ENCODE data around the gene EDN2. TPM values are rescaled to one million over a fixed set of nuclear protein-coding genes. Genes with fewer than 3 reads are reported as not detected.

EDN2 gene
- total RNA-seq, 1 experiment from 2014 or later, result 0.28 TPM

DNA sequence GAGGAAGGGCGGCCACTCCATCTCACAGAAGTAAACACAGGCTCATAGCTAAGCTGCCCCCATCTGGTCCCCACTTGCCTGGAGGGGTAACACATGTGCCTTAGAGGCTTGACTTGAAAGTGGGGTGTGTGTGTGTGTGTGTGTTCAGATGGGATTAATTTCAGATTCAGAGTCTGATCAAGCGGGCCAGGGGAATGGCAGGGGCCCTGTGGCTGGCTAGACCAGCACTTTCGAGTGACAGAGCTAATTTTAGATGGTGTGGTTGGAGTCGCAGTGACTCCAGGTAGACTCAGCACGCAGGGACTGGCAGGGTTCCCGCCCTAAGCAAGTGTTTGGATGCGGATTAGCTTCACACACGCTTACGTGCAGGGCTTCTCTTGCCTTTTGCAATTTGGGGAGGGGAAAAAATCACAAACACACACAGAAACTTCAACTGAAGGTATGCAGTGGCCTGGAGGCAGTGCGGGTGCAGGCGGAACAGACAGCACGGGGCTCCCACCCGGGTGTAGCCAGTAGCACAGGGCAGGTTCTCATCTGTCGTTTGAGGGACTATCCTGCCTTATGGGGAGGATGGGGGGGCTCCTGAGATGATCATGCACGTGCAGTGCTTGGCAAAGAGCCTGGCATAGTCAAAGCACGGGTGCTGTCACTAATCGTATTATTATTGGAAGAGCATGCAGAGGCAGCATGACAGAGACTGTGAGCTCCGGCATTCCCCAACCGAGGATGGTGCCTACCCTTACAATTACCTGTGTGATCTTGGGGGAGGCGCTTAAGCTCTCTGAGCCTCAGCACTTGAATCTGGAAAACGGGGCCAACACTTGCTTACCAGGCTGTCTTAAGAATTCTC is 1.3 kb downstream of the EDN2 start:
- Mint-ChIP-seq H3K4me1 (ENCODE audit: low read depth, unreplicated experiment) (peaks cover 44% of the 10 kb centered on the region), H3K9me3 (ENCODE audit: low read depth, unreplicated experiment) (no peaks in the 10 kb centered on the region), H3K4me3 (ENCODE audit: low read depth, unreplicated experiment) (no peak overlapping the region), H3K27me3 (ENCODE audit: unreplicated experiment) (no peaks in the 10 kb centered on the region), H3K36me3 (ENCODE audit: insufficient read depth, unreplicated experiment) (no peaks in the 10 kb centered on the region), H3K27ac (ENCODE audit: unreplicated experiment) (no peak overlapping the region)
- intact Hi-C loops (cut with micrococcal nuclease; ENCODE audit: unreplicated experiment), result no loop called here
- DNase-seq, result no peak
- TF ChIP-seq, protein P1, sequence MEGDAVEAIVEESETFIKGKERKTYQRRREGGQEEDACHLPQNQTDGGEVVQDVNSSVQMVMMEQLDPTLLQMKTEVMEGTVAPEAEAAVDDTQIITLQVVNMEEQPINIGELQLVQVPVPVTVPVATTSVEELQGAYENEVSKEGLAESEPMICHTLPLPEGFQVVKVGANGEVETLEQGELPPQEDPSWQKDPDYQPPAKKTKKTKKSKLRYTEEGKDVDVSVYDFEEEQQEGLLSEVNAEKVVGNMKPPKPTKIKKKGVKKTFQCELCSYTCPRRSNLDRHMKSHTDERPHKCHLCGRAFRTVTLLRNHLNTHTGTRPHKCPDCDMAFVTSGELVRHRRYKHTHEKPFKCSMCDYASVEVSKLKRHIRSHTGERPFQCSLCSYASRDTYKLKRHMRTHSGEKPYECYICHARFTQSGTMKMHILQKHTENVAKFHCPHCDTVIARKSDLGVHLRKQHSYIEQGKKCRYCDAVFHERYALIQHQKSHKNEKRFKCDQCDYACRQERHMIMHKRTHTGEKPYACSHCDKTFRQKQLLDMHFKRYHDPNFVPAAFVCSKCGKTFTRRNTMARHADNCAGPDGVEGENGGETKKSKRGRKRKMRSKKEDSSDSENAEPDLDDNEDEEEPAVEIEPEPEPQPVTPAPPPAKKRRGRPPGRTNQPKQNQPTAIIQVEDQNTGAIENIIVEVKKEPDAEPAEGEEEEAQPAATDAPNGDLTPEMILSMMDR (IDR thresholded peaks at IDR 0.05; ENCODE audit: unreplicated experiment), result no peak
- no TSS peak for BruUV-seq (replicated peaks)
- CTCF ChIA-PET, result interaction anchor here (0.5 to 4.0 kb wide), 6 partner anchors 10 to 122 kb away, joined by 3 to 30 read pairs (median 5); partner anchors contain the start of gene FOXO6

DNA sequence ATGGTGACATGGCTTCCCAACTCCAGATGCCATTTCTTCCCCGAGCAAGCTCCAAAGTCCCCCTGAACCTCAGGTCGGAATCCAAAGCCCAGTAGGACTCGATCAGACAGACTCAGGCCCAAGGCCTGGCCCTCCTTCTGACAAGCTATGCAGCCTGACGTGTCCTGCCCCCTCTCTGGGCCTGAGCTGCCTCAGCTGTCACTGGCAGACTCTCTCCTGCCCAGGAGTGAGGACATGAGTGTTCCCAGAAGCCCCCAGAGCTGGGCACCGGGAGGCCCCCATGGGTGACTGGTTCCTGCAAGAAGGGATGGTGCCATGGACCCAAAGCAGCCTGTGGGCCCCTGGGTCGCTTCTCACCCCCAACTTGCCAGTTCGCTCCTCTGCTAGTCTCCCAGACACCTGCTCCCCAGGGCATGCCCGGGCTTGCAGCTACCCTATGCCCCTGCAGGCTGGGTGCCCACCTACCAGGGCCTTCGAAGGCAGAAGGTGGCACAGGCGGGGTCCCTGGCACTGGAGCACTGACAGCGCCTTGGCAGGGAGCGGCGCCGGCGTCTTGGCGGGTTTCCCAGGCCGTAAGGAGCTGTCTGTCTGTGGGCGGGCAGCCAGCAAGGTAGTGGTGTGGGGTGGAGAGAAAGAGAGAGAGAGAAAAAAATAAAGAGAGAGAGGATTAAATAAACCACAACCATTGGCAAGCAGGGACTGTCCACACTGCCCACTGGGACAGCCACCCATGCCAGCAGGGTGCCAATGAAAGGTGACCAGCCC is 2.3 kb downstream of the EDN2 start:
- Mint-ChIP-seq H3K4me3 (ENCODE audit: low read depth, unreplicated experiment) (no peak overlapping the region), H3K36me3 (ENCODE audit: insufficient read depth, unreplicated experiment) (no peaks in the 10 kb centered on the region), H3K9me3 (ENCODE audit: low read depth, unreplicated experiment) (no peaks in the 10 kb centered on the region), H3K4me1 (ENCODE audit: low read depth, unreplicated experiment) (peaks cover 49% of the 10 kb centered on the region), H3K27me3 (ENCODE audit: unreplicated experiment) (no peaks in the 10 kb centered on the region), H3K27ac (ENCODE audit: unreplicated experiment) (no peak overlapping the region)
- BruUV-seq (replicated peaks), result no TSS peak
- intact Hi-C loops (cut with micrococcal nuclease; ENCODE audit: unreplicated experiment), result no loop called here
- CTCF ChIA-PET, result interaction anchor here (0.8 to 4.0 kb wide), 4 partner anchors 9 to 49 kb away, joined by 4 to 30 read pairs (median 12); no protein-coding TSS in a partner anchor
- TF ChIP-seq, protein P1 (IDR thresholded peaks at IDR 0.05; ENCODE audit: unreplicated experiment), result no peak
- peak; percentile 67 for DNase-seq

DNA sequence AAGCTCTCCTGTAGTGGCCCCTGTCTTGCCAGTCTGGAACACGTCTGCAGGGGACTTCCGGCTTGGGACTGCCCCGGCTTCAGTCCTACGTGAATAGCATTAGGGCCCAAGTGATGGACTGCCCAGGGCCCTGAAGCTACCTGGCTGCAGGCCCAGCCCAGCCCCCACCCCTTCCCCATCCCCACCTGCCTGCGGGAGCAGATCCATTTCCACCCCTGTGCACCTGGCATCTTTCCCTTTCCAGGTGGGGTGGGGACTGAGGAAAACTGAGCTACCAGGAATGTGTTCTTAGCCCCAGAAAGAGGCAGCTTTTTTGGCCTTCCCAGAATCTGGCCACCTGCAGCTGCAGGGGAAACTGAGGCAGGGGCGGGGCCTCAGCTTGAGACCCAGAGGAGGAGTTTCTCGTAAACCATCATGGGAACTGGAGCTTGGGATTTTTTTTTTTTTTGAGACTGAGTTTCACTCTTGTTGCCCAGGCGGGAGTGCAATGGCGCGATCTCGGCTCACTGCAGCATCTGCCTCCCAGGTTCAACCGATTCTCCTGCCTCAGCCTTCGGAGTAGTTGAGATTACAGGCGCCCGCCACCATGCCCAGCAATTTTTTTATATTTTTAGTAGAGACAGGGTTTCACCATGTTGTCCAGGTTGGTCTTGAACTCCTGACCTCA is 3.2 kb downstream of the EDN2 start:
- Mint-ChIP-seq H3K4me3 (ENCODE audit: low read depth, unreplicated experiment) (no peak overlapping the region), H3K27me3 (ENCODE audit: unreplicated experiment) (no peaks in the 10 kb centered on the region), H3K9me3 (ENCODE audit: low read depth, unreplicated experiment) (no peaks in the 10 kb centered on the region), H3K36me3 (ENCODE audit: insufficient read depth, unreplicated experiment) (no peaks in the 10 kb centered on the region), H3K4me1 (ENCODE audit: low read depth, unreplicated experiment) (peaks cover 51% of the 10 kb centered on the region), H3K27ac (ENCODE audit: unreplicated experiment) (no peak overlapping the region)
- DNase-seq, result no peak
- CTCF ChIA-PET, result interaction anchor here (0.7 kb wide), 1 partner anchor 110 kb away, joined by 3 read pairs; no protein-coding TSS in a partner anchor
- intact Hi-C loops (cut with micrococcal nuclease; ENCODE audit: unreplicated experiment), result no loop called here
- no TSS peak for BruUV-seq (replicated peaks)
- TF ChIP-seq, protein P1 (IDR thresholded peaks at IDR 0.05; ENCODE audit: unreplicated experiment), result no peak

Measured in Calu3 (cell line).